HG03159 (cell line): ENCODE results near the gene USP6.
"Not testable (repeated sequence)": the region's sequence is repeated elsewhere in the genome, so short reads cannot be mapped to it uniquely, and the experiment has no call there.

ENCODE experiments used
- ATAC-seq: cut with Tn5 transposase; IDR thresholded peaks from one replicate; pipeline ENCODE4 v1.9.1; 2021; ENCODE audit warnings: mild to moderate bottlenecking, moderate library complexity; ENCODE audit not compliant: unreplicated experiment

The USP6 gene

GRCh38 chr17:5134571-5134970, 18.7 kb downstream of the USP6 start:
- ATAC-seq: not testable (repeated sequence)

- not testable (repeated sequence) for ATAC-seq
These were observed 19.4 kb downstream of the USP6 start for GRCh38 chr17:5135131-5135712.

- no peak for ATAC-seq
These were observed 20.1 kb downstream of the USP6 start for GRCh38 chr17:5135726-5136579.

GRCh38 chr17:5136580-5137412, 21.0 kb downstream of the USP6 start:
- not testable (repeated sequence) for ATAC-seq

GRCh38 chr17:5137511-5138197, 21.8 kb downstream of the USP6 start:
- not testable (repeated sequence) for ATAC-seq

- ATAC-seq: not testable (repeated sequence)
These were observed 22.3 kb downstream of the USP6 start for GRCh38 chr17:5138198-5138544.

GRCh38 chr17:5138616-5139457, 23.0 kb downstream of the USP6 start:
- ATAC-seq: no peak

GRCh38 chr17:5139458-5139732, 23.6 kb downstream of the USP6 start:
- no peak for ATAC-seq

GRCh38 chr17:5142877-5143276, 27.0 kb downstream of the USP6 start:
- not testable (repeated sequence) for ATAC-seq

GRCh38 chr17:5146122-5146521, 30.3 kb downstream of the USP6 start:
- ATAC-seq: not testable (repeated sequence)

- not testable (repeated sequence) for ATAC-seq
These were observed 44.9 kb downstream of the USP6 start for GRCh38 chr17:5160702-5161101.

- ATAC-seq: not testable (repeated sequence)
These were observed 46.0 kb downstream of the USP6 start for GRCh38 chr17:5161793-5162192.

GRCh38 chr17:5164436-5164835, 48.6 kb downstream of the USP6 start:
- no peak for ATAC-seq

- not testable (repeated sequence) for ATAC-seq
These were observed 50.1 kb downstream of the USP6 start for GRCh38 chr17:5165791-5166564.

- not testable (repeated sequence) for ATAC-seq
These were observed 59.2 kb downstream of the USP6 start for GRCh38 chr17:5175027-5175426.

- no peak for ATAC-seq
These were observed 63.2 kb downstream of the USP6 start for GRCh38 chr17:5179003-5179402.

- ATAC-seq: no peak
These were observed 65.9 kb downstream of the USP6 start for GRCh38 chr17:5181509-5182305.

- ATAC-seq: no peak
These were observed 67.0 kb downstream of the USP6 start for GRCh38 chr17:5182597-5183409.
